ENCODE data around the gene PPT1. TPM values are rescaled to one million over a fixed set of nuclear protein-coding genes. Genes with fewer than 3 reads are reported as not detected.

Gene PPT1
- total RNA-seq, 1 experiment from 2014 or later, result 46.8 TPM

DNA sequence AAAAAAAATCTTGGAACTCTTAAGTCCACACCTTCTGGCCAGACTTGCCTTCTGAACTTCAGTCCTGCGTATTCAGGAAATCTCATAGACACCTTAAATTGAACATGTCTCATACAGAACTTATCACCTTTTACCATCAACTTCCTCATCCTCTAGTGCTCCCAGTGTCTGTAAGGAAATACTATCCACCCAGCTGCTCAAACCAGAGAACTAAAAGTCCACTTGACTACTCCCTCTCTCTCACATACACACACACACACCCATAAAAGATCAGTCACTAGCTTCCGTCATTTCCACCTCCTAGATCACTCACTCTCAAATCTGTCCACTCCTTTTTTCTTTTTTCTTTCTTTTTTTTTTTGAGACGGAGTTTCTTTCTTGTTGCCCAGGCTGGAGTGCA, 67.4 kb downstream of the PPT1 start:
- TF ChIP-seq CBX3 (IDR thresholded peaks at IDR 0.05; ENCODE audit: low read depth) (no peak), TCF7L2 (IDR thresholded peaks at IDR 0.05; ENCODE audit: borderline replicate concordance, extremely low read depth, insufficient read depth, insufficient read length) (no peak), ELF1 (IDR thresholded peaks at IDR 0.05; ENCODE audit: borderline replicate concordance, low read depth) (no peak), FOSL1 (IDR thresholded peaks at IDR 0.05; ENCODE audit: low read depth) (no peak), JUND (IDR thresholded peaks at IDR 0.05) (no peak)
- Histone ChIP-seq H3K79me2 (ENCODE audit: insufficient read depth, low read length) (no peaks in the 10 kb centered on the region), H3K9me2 (ENCODE audit: insufficient read depth) (no peaks in the 10 kb centered on the region), H3K27ac (ENCODE audit: low read depth, low read length) (no peak overlapping the region), H2AFZ (ENCODE audit: low read depth, low read length, poor library complexity, severe bottlenecking) (no peak overlapping the region), H3K4me2 (ENCODE audit: low read length) (no peak overlapping the region), H3K4me3 (replicated peaks in 1 of 2; ENCODE audit: low read depth in 1 of 2, low read length in 2 of 2) (no peak overlapping the region), H4K20me1 (ENCODE audit: insufficient read depth) (no peaks in the 10 kb centered on the region), H3K9ac (ENCODE audit: low read length) (no peak overlapping the region), H3K9me3 (ENCODE audit: control insufficient read depth in 1 of 2, insufficient read depth in 1 of 2, low read depth in 1 of 2, low read length in 2 of 2) (no peaks in the 10 kb centered on the region), H3K4me1 (ENCODE audit: control insufficient read depth in 1 of 2, insufficient read depth in 2 of 2, low read length in 2 of 2) (peaks cover 0 to 5% of the 10 kb centered on the region in 2 experiments; a peak in 1 of 4 replicates), H3K27me3 (ENCODE audit: insufficient read depth, low read length) (no peaks in the 10 kb centered on the region), H3K36me3 (ENCODE audit: control insufficient read depth in 1 of 2, insufficient read depth in 2 of 2, low read length in 2 of 2) (no peaks in the 10 kb centered on the region)
- CTCF ChIA-PET, result interaction anchor here (2.0 kb wide), 1 partner anchor 110 kb away, joined by 8 read pairs; no protein-coding TSS in a partner anchor
- DNase-seq (ENCODE audit: low read depth, low spot score) (no peak), ATAC-seq (no peak)
- POLR2A ChIA-PET, result no interaction called here
- RAD21 ChIA-PET (ENCODE audit: low non-redundant PET in 1 of 2, low total read pairs in 2 of 2, uncharacterized antibody in 2 of 2, unreplicated experiment in 2 of 2), result no interaction called here
- no TSS peak for BruUV-seq (replicated peaks)
- intact Hi-C loops (cut with micrococcal nuclease), result no loop called here

DNA sequence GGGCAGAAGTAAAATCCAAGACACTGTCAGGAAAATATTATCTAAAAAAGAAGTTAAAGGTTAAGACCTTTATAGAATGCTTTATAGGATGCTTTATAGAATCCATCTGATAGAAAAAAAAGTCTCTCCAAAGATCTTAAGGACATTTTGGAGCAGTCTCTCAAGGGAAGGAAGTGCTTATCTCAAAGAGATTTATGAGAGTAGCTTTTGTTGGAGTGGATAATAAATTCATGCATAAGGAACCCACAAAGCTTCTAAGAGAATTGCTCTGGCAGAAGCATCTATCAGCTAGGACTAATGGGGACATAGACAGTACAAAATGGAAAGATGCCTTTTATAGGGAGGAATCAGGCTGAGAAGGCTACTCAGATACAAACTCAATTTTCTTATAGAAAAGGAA, 69.4 kb downstream of the PPT1 start:
- BruUV-seq (replicated peaks), result no TSS peak
- H3K27ac ChIP-seq (ENCODE audit: low read depth, low read length), result no peak overlapping the region
- ChIA-PET POLR2A (no interaction called here), RAD21 (ENCODE audit: low non-redundant PET in 1 of 2, low total read pairs in 2 of 2, uncharacterized antibody in 2 of 2, unreplicated experiment in 2 of 2) (no interaction called here), CTCF (no interaction called here)
- H3K9ac ChIP-seq (ENCODE audit: low read length), result no peak overlapping the region
- DNase-seq (ENCODE audit: low read depth, low spot score) (no peak), ATAC-seq (no peak)
- H3K4me1 ChIP-seq (ENCODE audit: control insufficient read depth in 1 of 2, insufficient read depth in 2 of 2, low read length in 2 of 2), result peaks cover 0 to 5% of the 10 kb centered on the region in 2 experiments; a peak in 1 of 4 replicates
- no peaks in the 10 kb centered on the region for H3K9me2 ChIP-seq (ENCODE audit: insufficient read depth)
- no peak overlapping the region for H3K4me3 ChIP-seq (replicated peaks in 1 of 2; ENCODE audit: low read depth in 1 of 2, low read length in 2 of 2)
- intact Hi-C loops (cut with micrococcal nuclease), result no loop called here
- H4K20me1 ChIP-seq (ENCODE audit: insufficient read depth), result no peaks in the 10 kb centered on the region
- H3K79me2 ChIP-seq (ENCODE audit: insufficient read depth, low read length), result no peaks in the 10 kb centered on the region
- no peaks in the 10 kb centered on the region for H3K36me3 ChIP-seq (ENCODE audit: control insufficient read depth in 1 of 2, insufficient read depth in 2 of 2, low read length in 2 of 2)
- H3K9me3 ChIP-seq (ENCODE audit: control insufficient read depth in 1 of 2, insufficient read depth in 1 of 2, low read depth in 1 of 2, low read length in 2 of 2), result peaks cover 0 to 6% of the 10 kb centered on the region in 2 experiments; a peak in 2 of 4 replicates
- no peak overlapping the region for H2AFZ ChIP-seq (ENCODE audit: low read depth, low read length, poor library complexity, severe bottlenecking)
- TF ChIP-seq, protein P1, sequence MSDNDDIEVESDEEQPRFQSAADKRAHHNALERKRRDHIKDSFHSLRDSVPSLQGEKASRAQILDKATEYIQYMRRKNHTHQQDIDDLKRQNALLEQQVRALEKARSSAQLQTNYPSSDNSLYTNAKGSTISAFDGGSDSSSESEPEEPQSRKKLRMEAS (IDR thresholded peaks at IDR 0.05), result no peak
- TF ChIP-seq, protein P2, sequence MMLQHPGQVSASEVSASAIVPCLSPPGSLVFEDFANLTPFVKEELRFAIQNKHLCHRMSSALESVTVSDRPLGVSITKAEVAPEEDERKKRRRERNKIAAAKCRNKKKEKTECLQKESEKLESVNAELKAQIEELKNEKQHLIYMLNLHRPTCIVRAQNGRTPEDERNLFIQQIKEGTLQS (IDR thresholded peaks at IDR 0.05), result no peak
- no peak for TF ChIP-seq POLR2A (IDR thresholded peaks at IDR 0.05; ENCODE audit: borderline replicate concordance, extremely low read depth, insufficient read depth, insufficient read length)
- no peak for TF ChIP-seq EZH2 (IDR thresholded peaks at IDR 0.05)
- TF ChIP-seq EGR1 (IDR thresholded peaks at IDR 0.05; ENCODE audit: low read depth), result no peak
- no peak for TF ChIP-seq JUND (IDR thresholded peaks at IDR 0.05)
- TF ChIP-seq YY1 (IDR thresholded peaks at IDR 0.05; ENCODE audit: extremely low read depth, insufficient replicate concordance, low read depth, low read length), result no peak
- TF ChIP-seq, protein P3, sequence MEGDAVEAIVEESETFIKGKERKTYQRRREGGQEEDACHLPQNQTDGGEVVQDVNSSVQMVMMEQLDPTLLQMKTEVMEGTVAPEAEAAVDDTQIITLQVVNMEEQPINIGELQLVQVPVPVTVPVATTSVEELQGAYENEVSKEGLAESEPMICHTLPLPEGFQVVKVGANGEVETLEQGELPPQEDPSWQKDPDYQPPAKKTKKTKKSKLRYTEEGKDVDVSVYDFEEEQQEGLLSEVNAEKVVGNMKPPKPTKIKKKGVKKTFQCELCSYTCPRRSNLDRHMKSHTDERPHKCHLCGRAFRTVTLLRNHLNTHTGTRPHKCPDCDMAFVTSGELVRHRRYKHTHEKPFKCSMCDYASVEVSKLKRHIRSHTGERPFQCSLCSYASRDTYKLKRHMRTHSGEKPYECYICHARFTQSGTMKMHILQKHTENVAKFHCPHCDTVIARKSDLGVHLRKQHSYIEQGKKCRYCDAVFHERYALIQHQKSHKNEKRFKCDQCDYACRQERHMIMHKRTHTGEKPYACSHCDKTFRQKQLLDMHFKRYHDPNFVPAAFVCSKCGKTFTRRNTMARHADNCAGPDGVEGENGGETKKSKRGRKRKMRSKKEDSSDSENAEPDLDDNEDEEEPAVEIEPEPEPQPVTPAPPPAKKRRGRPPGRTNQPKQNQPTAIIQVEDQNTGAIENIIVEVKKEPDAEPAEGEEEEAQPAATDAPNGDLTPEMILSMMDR (IDR thresholded peaks at IDR 0.05 in 2 of 3, conservative IDR thresholded peaks at IDR 0.05 in 1 of 3; ENCODE audit: borderline replicate concordance in 1 of 3, insufficient read depth in 1 of 3, low read depth in 2 of 3, low read length in 2 of 3), result no peak
- TF ChIP-seq, protein P4, sequence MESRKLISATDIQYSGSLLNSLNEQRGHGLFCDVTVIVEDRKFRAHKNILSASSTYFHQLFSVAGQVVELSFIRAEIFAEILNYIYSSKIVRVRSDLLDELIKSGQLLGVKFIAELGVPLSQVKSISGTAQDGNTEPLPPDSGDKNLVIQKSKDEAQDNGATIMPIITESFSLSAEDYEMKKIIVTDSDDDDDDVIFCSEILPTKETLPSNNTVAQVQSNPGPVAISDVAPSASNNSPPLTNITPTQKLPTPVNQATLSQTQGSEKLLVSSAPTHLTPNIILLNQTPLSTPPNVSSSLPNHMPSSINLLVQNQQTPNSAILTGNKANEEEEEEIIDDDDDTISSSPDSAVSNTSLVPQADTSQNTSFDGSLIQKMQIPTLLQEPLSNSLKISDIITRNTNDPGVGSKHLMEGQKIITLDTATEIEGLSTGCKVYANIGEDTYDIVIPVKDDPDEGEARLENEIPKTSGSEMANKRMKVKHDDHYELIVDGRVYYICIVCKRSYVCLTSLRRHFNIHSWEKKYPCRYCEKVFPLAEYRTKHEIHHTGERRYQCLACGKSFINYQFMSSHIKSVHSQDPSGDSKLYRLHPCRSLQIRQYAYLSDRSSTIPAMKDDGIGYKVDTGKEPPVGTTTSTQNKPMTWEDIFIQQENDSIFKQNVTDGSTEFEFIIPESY (IDR thresholded peaks at IDR 0.05; ENCODE audit: extremely low read depth, insufficient replicate concordance, low read length), result no peak
- no peak for TF ChIP-seq CEBPB (IDR thresholded peaks at IDR 0.05; ENCODE audit: low read depth)
- no peaks in the 10 kb centered on the region for H3K27me3 ChIP-seq (ENCODE audit: insufficient read depth, low read length)
- H3K4me2 ChIP-seq (ENCODE audit: low read length), result no peak overlapping the region

All from HCT116 (cell line).